K562 (cell line): ENCODE results near the gene SERBP1. TPM values are rescaled to one million over a fixed set of nuclear protein-coding genes. Genes with fewer than 3 reads are reported as not detected.

Source experiments
- BRD9 ChIP-seq: fragments of 450-650 bp; IDR thresholded peaks from 2 replicates; pipeline ENCODE4 v1.6.1; 2018; ENCODE audit warnings: low read depth; ENCODE audit not compliant: partially characterized antibody
- CBFA2T2 ChIP-seq: fragments of 450-650 bp; conservative IDR thresholded peaks from 2 replicates; pipeline ENCODE4 v1.6.1; 2017; ENCODE audit warnings: mild to moderate bottlenecking
- CREB1 ChIP-seq, 2 experiments: sonication (generic) in 1 of 2; formaldehyde crosslinking in 1 of 2; IDR thresholded peaks; 2 replicates each; pipeline versions ENCODE4 v1.6.1 to v1.8.0; 2012 to 2022; ENCODE audit warnings: inconsistent platforms in 1 of 2, mild to moderate bottlenecking in 1 of 2, missing genetic modification reagents in 1 of 2, moderate library complexity in 1 of 2
- CXXC5 ChIP-seq: fragments of 250-450 bp; sonication (Bioruptor Pico); IDR thresholded peaks from 2 replicates; pipeline ENCODE4 v1.8.0; 2022; ENCODE audit warnings: inconsistent platforms, mild to moderate bottlenecking, moderate library complexity
- DACH1 ChIP-seq: fragments of 450-650 bp; IDR thresholded peaks from 2 replicates; pipeline ENCODE4 v1.6.1; 2018; ENCODE audit not compliant: partially characterized antibody
- DNMT1 ChIP-seq: fragments of 450-650 bp; IDR thresholded peaks from 2 replicates; pipeline ENCODE4 v1.6.1; 2016; ENCODE audit warnings: antibody characterized with exemption, mild to moderate bottlenecking
- DPF2 ChIP-seq: fragments of 450-650 bp; IDR thresholded peaks from 2 replicates; pipeline ENCODE4 v1.6.1; 2016
- ETV5 ChIP-seq: sonication (generic); formaldehyde crosslinking; IDR thresholded peaks from 2 replicates; pipeline ENCODE4 v1.4.0; 2020; ENCODE audit warnings: low read depth, mild to moderate bottlenecking, missing genetic modification reagents
- FOSL1 ChIP-seq: fragments of 200-800 bp; sonication (Bioruptor generic); conservative IDR thresholded peaks from 2 replicates; pipeline ENCODE4 v1.6.1; 2016; ENCODE audit warnings: missing genetic modification characterization, missing compliant biosample characterization
- HINFP ChIP-seq: fragments of 450-650 bp; conservative IDR thresholded peaks from 2 replicates; pipeline ENCODE4 v1.6.1; 2016; ENCODE audit warnings: missing genetic modification characterization, low read depth, mild to moderate bottlenecking, control low read depth, missing compliant biosample characterization
- MAFK ChIP-seq: IDR thresholded peaks from 2 replicates; pipeline ENCODE4 v1.6.1; 2011; ENCODE audit warnings: low read length, improper control_type of control experiment
- MYC ChIP-seq, 2 experiments: fragments of 250-450 bp in 1 of 2; sonication (Bioruptor Pico) in 1 of 2; IDR thresholded peaks; 2 replicates each; pipeline versions ENCODE4 v1.5.1 to v1.6.1; 2012 to 2021; ENCODE audit warnings: low read depth in 2 of 2, borderline replicate concordance in 1 of 2, improper control_type of control experiment in 1 of 2, low read length in 1 of 2, mild to moderate bottlenecking in 1 of 2, moderate library complexity in 1 of 2
- POLR2AphosphoS5 ChIP-seq: IDR thresholded peaks from 2 replicates; pipeline ENCODE4 v1.6.1; 2011; ENCODE audit warnings: mild to moderate bottlenecking, low read depth, low read length, moderate library complexity; ENCODE audit not compliant: control insufficient read depth, insufficient read depth
- RAD21 ChIP-seq, 2 experiments: fragments of 250-450 bp in 1 of 2; fragments of 450-650 bp in 1 of 2; sonication (Bioruptor Pico) in 1 of 2; formaldehyde crosslinking in 1 of 2; IDR thresholded peaks in 1 of 2; conservative IDR thresholded peaks in 1 of 2; 2 replicates each; pipeline versions ENCODE4 v1.4.0 to v1.8.0; 2020 to 2022; ENCODE audit warnings: mild to moderate bottlenecking in 2 of 2, moderate library complexity in 1 of 2
- RBFOX2 ChIP-seq: fragments of 200-400 bp; formaldehyde crosslinking; IDR thresholded peaks from 2 replicates; pipeline ENCODE4 v1.6.1; 2017; ENCODE audit warnings: low read depth, mild to moderate bottlenecking, low read length, moderate library complexity
- TBL1XR1 ChIP-seq, 2 experiments: IDR thresholded peaks; 2 replicates each; pipeline ENCODE4 v1.6.1; 2012; ENCODE audit warnings: improper control_type of control experiment in 2 of 2, low read length in 2 of 2, mild to moderate bottlenecking in 1 of 2
- TCF3 ChIP-seq: sonication (generic); formaldehyde crosslinking; IDR thresholded peaks from 2 replicates; pipeline ENCODE4 v1.4.0; 2020; ENCODE audit warnings: mild to moderate bottlenecking, missing genetic modification reagents
- ZFX ChIP-seq: sonication (generic); formaldehyde crosslinking; IDR thresholded peaks from 2 replicates; pipeline ENCODE4 v1.8.0; 2022; ENCODE audit warnings: mild to moderate bottlenecking, missing genetic modification reagents, moderate library complexity
- ZNF431 ChIP-seq: sonication (generic); formaldehyde crosslinking; IDR thresholded peaks from 2 replicates; pipeline ENCODE4 v1.8.0; 2022; ENCODE audit warnings: mild to moderate bottlenecking, missing genetic modification reagents
- ZSCAN29 ChIP-seq: fragments of 450-650 bp; IDR thresholded peaks from 2 replicates; pipeline ENCODE4 v1.6.1; 2017
- polyA plus RNA-seq, 8 experiments: library from polyadenylated mRNA; depleted of rRNA in 4 of 8; stranded (reverse) in 5 of 8; unstranded in 3 of 8; fragments of >200 nt; fragmentation: Nextera tagmentation in 2 of 8; fragmentation: Illumina TruSeq in 1 of 8; extraction: Ambion mirVana in 2 of 8; extraction: Trizol in 1 of 8; gene quantifications; 2 replicates each; pipeline versions ENCODE4 v1.2.1 to v1.2.3, GENCODE V29; 2011 to 2014; ENCODE audit warnings: inconsistent platforms in 1 of 8, missing spikeins in 1 of 8
- total RNA-seq, 7 experiments: library from RNA; depleted of rRNA in 6 of 7; stranded (reverse); fragments of >200 nt in 6 of 7; fragmentation: Illumina TruSeq in 2 of 7; extraction: Trizol in 2 of 7; gene quantifications; 2 replicates each; pipeline versions ENCODE4 v1.2.1 to v1.2.3, GENCODE V29; 2011 to 2021; ENCODE audit warnings: low replicate concordance in 1 of 7
- TF ChIP-seq, protein P1 (sequence below): fragments of 250-450 bp; sonication (Bioruptor Pico); IDR thresholded peaks from 2 replicates; pipeline ENCODE4 v1.8.0; 2021; ENCODE audit warnings: borderline replicate concordance, mild to moderate bottlenecking, moderate library complexity; ENCODE audit not compliant: poor library complexity, severe bottlenecking
- TF ChIP-seq, protein P2 (sequence below): fragments of 450-650 bp; formaldehyde crosslinking; IDR thresholded peaks from 2 replicates; pipeline ENCODE4 v1.4.0; 2020; ENCODE audit warnings: mild to moderate bottlenecking, mixed read lengths

SERBP1 gene
- total and polyA plus RNA-seq, 9 of the 15 experiments (the other 6 are each of a cell fraction or from before 2014, with no cell fraction given), result 79.9 to 761 (median 464) TPM

DNA sequence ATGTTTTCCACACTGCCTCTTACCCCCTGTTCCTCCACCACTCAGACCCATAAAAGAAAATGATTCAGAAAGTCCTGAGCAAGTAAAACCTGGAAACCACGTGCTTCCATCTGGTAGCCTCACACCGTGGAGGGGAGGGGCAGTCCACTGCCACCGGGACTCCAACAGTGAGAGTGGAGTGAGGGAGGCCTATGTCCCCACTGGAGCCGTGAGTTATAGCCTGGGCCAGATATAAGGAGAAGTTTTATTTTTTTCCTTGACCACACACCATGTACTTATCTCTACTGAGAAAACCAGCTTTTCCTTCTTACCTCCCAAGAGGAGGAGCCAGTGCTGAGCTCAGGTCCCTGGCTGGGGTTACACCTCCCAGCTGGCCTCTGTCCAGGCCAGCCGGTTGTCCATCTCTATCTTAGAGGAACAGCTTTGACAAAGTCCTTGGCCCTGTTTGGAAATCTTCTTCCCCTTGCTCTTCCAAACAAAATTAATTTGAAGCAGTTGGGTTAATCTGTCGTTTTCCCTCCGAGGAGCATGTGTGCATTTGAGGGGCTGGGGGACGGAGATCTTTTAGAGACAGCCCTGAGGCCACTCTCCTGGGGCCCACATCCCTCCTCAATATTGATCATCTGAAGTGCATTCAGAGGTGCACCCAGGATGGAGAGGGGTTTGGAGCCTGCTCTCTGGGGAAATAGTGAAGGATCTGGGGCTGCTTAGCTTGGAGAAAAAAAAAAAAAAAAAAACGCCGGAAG lies 49.1 kb upstream of the SERBP1 start (continued):
- TF ChIP-seq CREB1 (IDR thresholded peaks at IDR 0.05) (peak; percentile 31; the same call in 1 of the 2 replicates), CREB1 (CRISPR knock-in tag; IDR thresholded peaks at IDR 0.05) (no peak), CBFA2T2 (peak; percentile 85), ZSCAN29 (no peak), HINFP (tag) (no peak), ZNF431 (peak; percentile 23; the same call in 1 of the 2 replicates), TBL1XR1 (IDR thresholded peaks at IDR 0.05; ENCODE audit: low read length in 2 of 2) (peak; percentile 19 to 47; a peak in 1 of 4 replicates), RBFOX2 (0 out of 2 replicates have a peak, but pooled peaks have one; percentile 18), BRD9 (peak; percentile 48), DACH1 (peak; percentile 75), MAFK (peak; percentile 25; the same call in 1 of the 2 replicates), RAD21 (CRISPR knock-in tag; conservative IDR thresholded peaks at IDR 0.05 in 1 of 2, IDR thresholded peaks at IDR 0.05 in 1 of 2) (0 out of 4 replicates have a peak, but pooled peaks of 1 of the 2 experiments have one; percentile 13), FOSL1 (tag) (peak; percentile 55; the same call in 1 of the 2 replicates), TCF3 (CRISPR knock-in tag) (peak; percentile 94), MYC (IDR thresholded peaks at IDR 0.05; ENCODE audit: low read depth, low read length) (peak; percentile 94), MYC (CRISPR knock-in tag; IDR thresholded peaks at IDR 0.05; ENCODE audit: borderline replicate concordance, low read depth) (no peak), ETV5 (no peak), CXXC5 (CRISPR knock-in tag) (peak; percentile 55; the same call in 1 of the 2 replicates), POLR2AphosphoS5 (peak; percentile 74), DNMT1 (no peak), DPF2 (peak; percentile 86), ZFX (CRISPR knock-in tag) (peak; percentile 78)
- TF ChIP-seq, protein P1, sequence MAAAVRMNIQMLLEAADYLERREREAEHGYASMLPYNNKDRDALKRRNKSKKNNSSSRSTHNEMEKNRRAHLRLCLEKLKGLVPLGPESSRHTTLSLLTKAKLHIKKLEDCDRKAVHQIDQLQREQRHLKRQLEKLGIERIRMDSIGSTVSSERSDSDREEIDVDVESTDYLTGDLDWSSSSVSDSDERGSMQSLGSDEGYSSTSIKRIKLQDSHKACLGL (CRISPR knock-in tag), result peak; percentile 34
- TF ChIP-seq, protein P2, sequence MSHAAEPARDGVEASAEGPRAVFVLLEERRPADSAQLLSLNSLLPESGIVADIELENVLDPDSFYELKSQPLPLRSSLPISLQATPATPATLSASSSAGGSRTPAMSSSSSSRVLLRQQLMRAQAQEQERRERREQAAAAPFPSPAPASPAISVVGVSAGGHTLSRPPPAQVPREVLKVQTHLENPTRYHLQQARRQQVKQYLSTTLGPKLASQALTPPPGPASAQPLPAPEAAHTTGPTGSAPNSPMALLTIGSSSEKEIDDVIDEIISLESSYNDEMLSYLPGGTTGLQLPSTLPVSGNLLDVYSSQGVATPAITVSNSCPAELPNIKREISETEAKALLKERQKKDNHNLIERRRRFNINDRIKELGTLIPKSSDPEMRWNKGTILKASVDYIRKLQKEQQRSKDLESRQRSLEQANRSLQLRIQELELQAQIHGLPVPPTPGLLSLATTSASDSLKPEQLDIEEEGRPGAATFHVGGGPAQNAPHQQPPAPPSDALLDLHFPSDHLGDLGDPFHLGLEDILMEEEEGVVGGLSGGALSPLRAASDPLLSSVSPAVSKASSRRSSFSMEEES (CRISPR knock-in tag), result 0 out of 2 replicates have a peak, but pooled peaks have one; percentile 18
